Sigmoid colon (tissue), 7 donors: ENCODE data around the gene PGLYRP1. TPM values are rescaled to one million over a fixed set of nuclear protein-coding genes. Genes with fewer than 3 reads are reported as not detected.

Experiments
- DNase-seq: peaks from one replicate; pipeline ENCODE4 v3.0.0-alpha.2; 2019
- H3K27ac ChIP-seq, 4 donors: fragments of 200-600 bp; sonication (generic); one replicate each; pipeline ENCODE4 v1.5.1; 2016 to 2019; ENCODE audit warnings: mild to moderate bottlenecking in 1 of 4
- H3K27me3 ChIP-seq, 3 donors: fragments of 200-600 bp; sonication (generic); one replicate each; pipeline ENCODE4 v1.5.1; 2019; ENCODE audit warnings: mild to moderate bottlenecking in 1 of 3
- H3K36me3 ChIP-seq, 4 donors: fragments of 200-600 bp; sonication (generic); one replicate each; pipeline ENCODE4 v1.5.1; 2016 to 2019
- H3K4me1 ChIP-seq, 4 donors: fragments of 200-600 bp; sonication (generic); one replicate each; pipeline ENCODE4 v1.5.1; 2017 to 2019
- H3K4me3 ChIP-seq, 4 donors: fragments of 200-600 bp; sonication (generic); one replicate each; pipeline ENCODE4 v1.5.1; 2017 to 2019; ENCODE audit warnings: mild to moderate bottlenecking in 2 of 4, moderate library complexity in 1 of 4
- H3K9me3 ChIP-seq, 4 donors: fragments of 200-600 bp in 3 of 4; sonication (generic) in 3 of 4; one replicate each; pipeline versions ENCODE4 v1.5.1 to v1.6.1; 2013 to 2019
- EP300 ChIP-seq, 4 donors: sonication (generic); formaldehyde crosslinking; IDR thresholded peaks; one replicate each; pipeline ENCODE4 v1.6.1; 2017; ENCODE audit warnings: antibody characterized with exemption in 4 of 4
- POLR2A ChIP-seq, 2 donors: fragments of 450-650 bp; IDR thresholded peaks; one replicate each; pipeline ENCODE4 v1.6.1; 2016; ENCODE audit warnings: antibody characterized with exemption in 2 of 2, mild to moderate bottlenecking in 2 of 2, moderate library complexity in 2 of 2
- POLR2AphosphoS5 ChIP-seq, 4 donors: sonication (generic); formaldehyde crosslinking; IDR thresholded peaks; one replicate each; pipeline ENCODE4 v1.6.1; 2017; ENCODE audit warnings: antibody characterized with exemption in 4 of 4
- WGBS, 2 donors: extraction: QIAGEN DNeasy Blood & Tissue Kit; methylation state at CpG; one replicate each; pipeline ENCODE4 v1.1.7; 2013; 5-methylcytosine and 5-hydroxymethylcytosine counted together
- intact Hi-C: fragments of 100-400 bp; cut with DNase I; formaldehyde crosslinking; loops from one replicate; pipeline ENCODE4 v1.15.1; 2023
- polyA plus RNA-seq, 3 donors: library from polyadenylated mRNA; stranded (reverse); fragments of 200-250 nt; gene quantifications; one replicate each; pipeline ENCODE4 v1.2.3, GENCODE V29; 2013
- total RNA-seq, 4 donors: library from RNA; depleted of rRNA; stranded (reverse); fragments of >200 nt; gene quantifications; one replicate each; pipeline ENCODE4 v1.1.0, GENCODE V29; 2016
- TF ChIP-seq, protein P1 (sequence below), 4 experiments: fragments of 450-650 bp in 3 of 4; fragments of 200-600 bp in 1 of 4; IDR thresholded peaks; one replicate each; pipeline ENCODE4 v1.5.1; 2016 to 2019; ENCODE audit warnings: antibody characterized with exemption in 4 of 4, mild to moderate bottlenecking in 3 of 4, moderate library complexity in 2 of 4
- donor health status: healthy with polysubstance abuse.
- donor health status: Bipolar disorder and iron deficiency.
- donor health status: healthy.

PGLYRP1 gene
- total and polyA plus RNA-seq, 7 donors = 0.12 TPM; not detected in 6

DNA sequence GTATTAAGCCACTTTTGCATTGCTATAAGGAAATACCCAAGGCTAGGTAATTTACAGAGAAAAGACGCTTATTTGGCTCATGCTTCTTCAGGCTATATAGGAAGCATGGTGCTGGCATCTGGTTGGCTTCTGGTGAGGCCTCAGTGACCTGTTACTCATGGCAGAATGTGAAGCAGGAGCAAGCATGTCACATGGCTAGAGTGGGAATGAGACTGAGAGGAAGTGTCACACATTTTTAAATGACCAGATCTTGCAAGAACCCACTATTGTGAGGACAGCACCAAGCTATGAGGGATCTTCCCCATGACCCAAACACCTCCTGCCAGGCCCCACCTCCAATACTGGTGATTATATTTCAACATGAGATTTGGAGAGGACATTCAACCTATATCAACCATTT, 43.6 kb upstream of the PGLYRP1 start:
- intact Hi-C loops = no loop called here
- H3K27me3 ChIP-seq = peaks cover 0 to 25% (median 6%) of the 10 kb centered on the region in 3 donors

DNA sequence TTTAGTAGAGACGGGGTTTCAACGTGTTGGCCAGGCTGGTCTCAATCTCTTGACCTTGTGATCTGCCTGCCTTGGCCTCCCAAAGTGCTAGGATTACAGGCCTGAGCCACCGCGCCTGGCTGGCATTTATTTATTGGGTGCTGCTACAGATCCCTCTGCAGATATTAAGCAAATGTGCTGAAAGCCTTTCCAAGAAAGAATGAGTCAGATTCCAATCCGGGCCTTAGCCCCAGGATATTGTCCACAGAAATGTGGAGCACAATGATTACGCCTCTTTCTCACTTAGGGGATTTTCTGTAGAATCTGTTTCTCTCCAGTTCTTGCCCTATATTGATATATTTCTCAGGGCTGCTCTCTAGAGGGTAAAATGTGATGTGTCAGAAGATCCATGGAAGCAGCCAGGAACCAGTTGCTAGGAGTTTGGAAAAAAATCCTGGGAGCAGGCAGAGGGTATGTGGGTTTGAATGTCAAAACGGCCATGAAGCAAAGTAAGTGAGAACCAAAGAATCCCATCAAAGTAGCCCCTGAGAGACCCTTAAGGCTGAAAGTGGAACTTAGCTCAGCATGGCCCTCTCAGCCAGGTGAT, 42.7 kb upstream of the PGLYRP1 start:
- H3K4me1 ChIP-seq = no peaks in the 10 kb centered on the region
- no peaks in the 10 kb centered on the region for H3K36me3 ChIP-seq
- 81 to 86% methylated on average over 7 of the region's 7 CpGs for WGBS, 2 donors
- TF ChIP-seq POLR2A (IDR thresholded peaks at IDR 0.05) (no peak), EP300 (IDR thresholded peaks at IDR 0.05) (no peak), POLR2AphosphoS5 (IDR thresholded peaks at IDR 0.05) (no peak)
- TF ChIP-seq, protein P1, sequence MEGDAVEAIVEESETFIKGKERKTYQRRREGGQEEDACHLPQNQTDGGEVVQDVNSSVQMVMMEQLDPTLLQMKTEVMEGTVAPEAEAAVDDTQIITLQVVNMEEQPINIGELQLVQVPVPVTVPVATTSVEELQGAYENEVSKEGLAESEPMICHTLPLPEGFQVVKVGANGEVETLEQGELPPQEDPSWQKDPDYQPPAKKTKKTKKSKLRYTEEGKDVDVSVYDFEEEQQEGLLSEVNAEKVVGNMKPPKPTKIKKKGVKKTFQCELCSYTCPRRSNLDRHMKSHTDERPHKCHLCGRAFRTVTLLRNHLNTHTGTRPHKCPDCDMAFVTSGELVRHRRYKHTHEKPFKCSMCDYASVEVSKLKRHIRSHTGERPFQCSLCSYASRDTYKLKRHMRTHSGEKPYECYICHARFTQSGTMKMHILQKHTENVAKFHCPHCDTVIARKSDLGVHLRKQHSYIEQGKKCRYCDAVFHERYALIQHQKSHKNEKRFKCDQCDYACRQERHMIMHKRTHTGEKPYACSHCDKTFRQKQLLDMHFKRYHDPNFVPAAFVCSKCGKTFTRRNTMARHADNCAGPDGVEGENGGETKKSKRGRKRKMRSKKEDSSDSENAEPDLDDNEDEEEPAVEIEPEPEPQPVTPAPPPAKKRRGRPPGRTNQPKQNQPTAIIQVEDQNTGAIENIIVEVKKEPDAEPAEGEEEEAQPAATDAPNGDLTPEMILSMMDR (IDR thresholded peaks at IDR 0.05) = no peak
- DNase-seq = no peak
- no peak overlapping the region for H3K27ac ChIP-seq
- peaks cover 0 to 17% (median 0%) of the 10 kb centered on the region in 3 donors for H3K27me3 ChIP-seq
- no peaks in the 10 kb centered on the region for H3K9me3 ChIP-seq
- intact Hi-C loops = no loop called here
- no peak overlapping the region for H3K4me3 ChIP-seq

More for the DNA sequence above, 43.6 kb upstream of the PGLYRP1 start:
- H3K4me1 ChIP-seq = no peaks in the 10 kb centered on the region
- H3K9me3 ChIP-seq = no peaks in the 10 kb centered on the region
- no peak overlapping the region for H3K27ac ChIP-seq
- TF ChIP-seq POLR2A (IDR thresholded peaks at IDR 0.05) (no peak), POLR2AphosphoS5 (IDR thresholded peaks at IDR 0.05) (no peak), EP300 (IDR thresholded peaks at IDR 0.05) (no peak)
- TF ChIP-seq, protein P1 (IDR thresholded peaks at IDR 0.05) = no peak
- no peak for DNase-seq
- no peak overlapping the region for H3K4me3 ChIP-seq
- no peaks in the 10 kb centered on the region for H3K36me3 ChIP-seq
- 85 to 91% methylated on average over 1 of the region's 1 CpG for WGBS, 2 donors

DNA sequence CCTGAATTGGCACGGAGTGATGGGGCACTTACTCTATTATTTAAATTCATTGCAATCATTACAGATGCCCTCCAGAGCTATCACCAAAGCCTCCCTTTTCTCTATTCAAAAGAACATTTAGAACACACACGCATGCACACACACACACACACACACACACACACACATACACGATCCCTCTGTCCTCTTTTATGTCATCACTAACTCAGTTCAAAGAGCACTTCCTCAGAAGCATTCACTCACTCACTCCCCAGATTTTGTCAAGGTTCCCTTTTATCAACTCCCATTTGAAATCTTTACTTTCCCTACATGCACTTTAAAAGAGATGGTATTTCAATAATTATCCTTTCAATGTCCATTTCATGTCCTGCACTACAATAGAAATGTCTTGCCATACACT, 40.3 kb upstream of the PGLYRP1 start:
- H3K4me3 ChIP-seq = no peak overlapping the region
- intact Hi-C loops = no loop called here
- 66 to 75% methylated on average over 3 of the region's 3 CpGs for WGBS, 2 donors
- H3K4me1 ChIP-seq = no peaks in the 10 kb centered on the region
- no peak for DNase-seq
- H3K27ac ChIP-seq = no peak overlapping the region
- H3K9me3 ChIP-seq = no peaks in the 10 kb centered on the region
- TF ChIP-seq POLR2AphosphoS5 (IDR thresholded peaks at IDR 0.05) (no peak), EP300 (IDR thresholded peaks at IDR 0.05) (no peak)
- TF ChIP-seq, protein P1 (IDR thresholded peaks at IDR 0.05) = no peak
- H3K27me3 ChIP-seq = peaks cover 0 to 24% (median 0%) of the 10 kb centered on the region in 3 donors
- no peaks in the 10 kb centered on the region for H3K36me3 ChIP-seq

DNA sequence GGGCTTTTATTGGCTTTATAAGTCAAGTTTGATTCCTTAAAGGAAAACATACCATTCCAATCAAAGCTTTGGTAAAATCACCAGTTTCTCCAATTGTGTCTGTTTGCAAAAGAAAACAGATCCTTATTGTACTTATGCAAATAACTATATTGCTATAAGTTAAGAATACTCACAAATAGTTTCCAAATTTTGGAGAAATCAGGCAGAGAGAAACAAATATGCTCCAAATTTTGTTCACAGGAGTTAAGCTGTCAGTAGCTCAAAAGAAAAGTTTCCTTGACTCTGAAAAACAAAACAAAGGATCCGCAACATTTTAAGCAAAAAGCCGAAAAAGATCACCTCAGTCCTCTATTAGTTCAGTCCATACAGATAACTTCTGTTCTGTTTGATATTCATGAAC, 37.2 kb upstream of the PGLYRP1 start:
- Histone ChIP-seq H3K27ac (no peak overlapping the region), H3K4me1 (no peaks in the 10 kb centered on the region), H3K36me3 (no peaks in the 10 kb centered on the region), H3K4me3 (no peak overlapping the region), H3K27me3 (peaks cover 0 to 25% (median 0%) of the 10 kb centered on the region in 3 donors), H3K9me3 (no peaks in the 10 kb centered on the region)
- intact Hi-C loops = no loop called here
- no peak for DNase-seq
- TF ChIP-seq, protein P1 (IDR thresholded peaks at IDR 0.05) = no peak
- no peak for TF ChIP-seq POLR2AphosphoS5 (IDR thresholded peaks at IDR 0.05)
- TF ChIP-seq POLR2A (IDR thresholded peaks at IDR 0.05) = no peak
- TF ChIP-seq EP300 (IDR thresholded peaks at IDR 0.05) = no peak
- 91 to 95% methylated on average over 2 of the region's 2 CpGs for WGBS, 2 donors

DNA sequence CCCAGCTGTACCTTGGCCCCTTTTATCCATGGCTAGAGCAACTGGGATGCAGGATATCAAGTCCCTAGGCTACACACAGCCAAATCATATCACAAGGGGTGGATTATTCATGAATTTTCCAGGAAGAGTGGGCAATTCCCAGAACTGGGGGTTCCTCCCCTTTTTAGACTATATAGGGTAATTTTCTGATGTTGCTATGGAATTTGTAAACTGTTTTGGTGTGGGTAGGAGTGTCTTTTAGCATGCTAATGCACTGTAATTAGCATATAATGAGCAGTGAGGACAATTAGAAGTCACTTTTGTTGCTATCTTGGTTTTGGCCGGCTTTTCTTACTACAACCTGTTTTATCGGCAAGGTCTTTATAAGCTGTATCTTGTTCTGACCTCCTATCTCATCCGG, 35.9 kb upstream of the PGLYRP1 start:
- no peaks in the 10 kb centered on the region for H3K9me3 ChIP-seq
- no peaks in the 10 kb centered on the region for H3K4me1 ChIP-seq
- H3K27me3 ChIP-seq = peaks cover 0 to 25% (median 0%) of the 10 kb centered on the region in 3 donors
- no peak for DNase-seq
- H3K4me3 ChIP-seq = no peak overlapping the region
- intact Hi-C loops = no loop called here
- no peak for TF ChIP-seq POLR2AphosphoS5 (IDR thresholded peaks at IDR 0.05)
- no peak for TF ChIP-seq EP300 (IDR thresholded peaks at IDR 0.05)
- TF ChIP-seq, protein P1 (IDR thresholded peaks at IDR 0.05) = no peak
- TF ChIP-seq POLR2A (IDR thresholded peaks at IDR 0.05) = no peak
- WGBS, 2 donors = 93 to 96% methylated on average over 3 of the region's 3 CpGs
- H3K27ac ChIP-seq = no peak overlapping the region
- H3K36me3 ChIP-seq = no peaks in the 10 kb centered on the region
